Fibroblast of mammary gland (primary cell): ENCODE measurements around the gene FOXF1.

ENCODE experiments used
- DNase-seq: peaks from one replicate; pipeline ENCODE4 v3.0.0-alpha.2; 2010; ENCODE audit warnings: low read depth
- H3K4me3 ChIP-seq: 2 replicates; pipeline ENCODE4 v1.5.1; 2011; ENCODE audit warnings: low read depth, mild to moderate bottlenecking, low read length, moderate library complexity; ENCODE audit not compliant: control insufficient read depth
- CTCF ChIP-seq: conservative IDR thresholded peaks from 2 replicates; pipeline ENCODE4 v1.5.1; 2011; ENCODE audit warnings: low read depth, low read length, inconsistent platforms; ENCODE audit not compliant: control insufficient read depth, insufficient read depth

The FOXF1 gene

GRCh38 chr16:86516623-86517003 is 6.3 kb downstream of the FOXF1 start:
- H3K4me3 ChIP-seq = no peak overlapping the region
- TF ChIP-seq CTCF = no peak
- no peak for DNase-seq

GRCh38 chr16:86517033-86517432 is 6.7 kb downstream of the FOXF1 start:
- no peak for TF ChIP-seq CTCF
- no peak overlapping the region for H3K4me3 ChIP-seq
- no peak for DNase-seq

- H3K4me3 ChIP-seq = no peak overlapping the region
- DNase-seq = peak; percentile 64
- TF ChIP-seq CTCF = peak; percentile 85
These were observed 7.4 kb downstream of the FOXF1 start for GRCh38 chr16:86517652-86518258.

GRCh38 chr16:86519007-86519648 is 8.8 kb downstream of the FOXF1 start:
- H3K4me3 ChIP-seq = no peak overlapping the region
- TF ChIP-seq CTCF = no peak
- no peak for DNase-seq

GRCh38 chr16:86519649-86520316 is 9.5 kb downstream of the FOXF1 start:
- peak; percentile 83 for TF ChIP-seq CTCF
- H3K4me3 ChIP-seq = no peak overlapping the region
- peak; percentile 57 for DNase-seq

- TF ChIP-seq CTCF = no peak
- no peak overlapping the region for H3K4me3 ChIP-seq
- DNase-seq = no peak
These were observed 10.2 kb downstream of the FOXF1 start for GRCh38 chr16:86520317-86521210.
